Measurements from ENCODE around the gene CACNA1C. TPM values are rescaled to one million over a fixed set of nuclear protein-coding genes. Genes with fewer than 3 reads are reported as not detected.

The CACNA1C gene
- total RNA-seq, 2 donors from 2014 or later, result 8.1 to 18.2 TPM

- no peak for DNase-seq (ENCODE audit: low spot score)
- TF ChIP-seq POLR2A (IDR thresholded peaks at IDR 0.05) (no peak), POLR2AphosphoS5 (IDR thresholded peaks at IDR 0.05) (no peak), CTCF (IDR thresholded peaks at IDR 0.05) (no peak)
- H3K4me1 ChIP-seq (replicated peaks), result no peaks in the 10 kb centered on the region
- H3K4me3 ChIP-seq, result no peak overlapping the region
- no peaks in the 10 kb centered on the region for H3K9me3 ChIP-seq
- intact Hi-C loops (cut with DNase I), result loop anchor here (10.0 kb wide), 2 partner anchors 324 to 424 kb away; no protein-coding TSS in a partner anchor
- H3K27ac ChIP-seq, result no peak overlapping the region
- no peaks in the 10 kb centered on the region for H3K36me3 ChIP-seq
- WGBS, result 94% methylated on average over 7 of the region's 7 CpGs
- no peaks in the 10 kb centered on the region for H3K27me3 ChIP-seq (replicated peaks; ENCODE audit: insufficient read depth)
Measured at GRCh38 chr12:2588345-2588744, 535.6 kb downstream of the CACNA1C start.

- no peak for DNase-seq (ENCODE audit: low spot score)
- Histone ChIP-seq H3K27ac (no peak overlapping the region), H3K4me3 (no peak overlapping the region), H3K36me3 (no peaks in the 10 kb centered on the region), H3K27me3 (replicated peaks; ENCODE audit: insufficient read depth) (no peaks in the 10 kb centered on the region), H3K4me1 (replicated peaks) (no peaks in the 10 kb centered on the region), H3K9me3 (no peaks in the 10 kb centered on the region)
- TF ChIP-seq CTCF (IDR thresholded peaks at IDR 0.05), result no peak
- no peak for TF ChIP-seq POLR2A (IDR thresholded peaks at IDR 0.05)
- no peak for TF ChIP-seq POLR2AphosphoS5 (IDR thresholded peaks at IDR 0.05)
- intact Hi-C loops (cut with DNase I), result loop anchor here (10.0 kb wide), 2 partner anchors 325 to 425 kb away; no protein-coding TSS in a partner anchor
- 93% methylated on average over 11 of the region's 11 CpGs for WGBS
Measured at GRCh38 chr12:2589381-2589780, 536.6 kb downstream of the CACNA1C start.

- no peaks in the 10 kb centered on the region for H3K27me3 ChIP-seq (replicated peaks; ENCODE audit: insufficient read depth)
- no peaks in the 10 kb centered on the region for H3K9me3 ChIP-seq
- H3K4me3 ChIP-seq, result no peak overlapping the region
- H3K36me3 ChIP-seq, result no peaks in the 10 kb centered on the region
- no peak overlapping the region for H3K27ac ChIP-seq
- TF ChIP-seq POLR2A (IDR thresholded peaks at IDR 0.05) (no peak), CTCF (IDR thresholded peaks at IDR 0.05) (no peak), POLR2AphosphoS5 (IDR thresholded peaks at IDR 0.05) (no peak)
- WGBS, result 91% methylated on average over 5 of the region's 5 CpGs
- intact Hi-C loops (cut with DNase I), result no loop called here
- no peak for DNase-seq (ENCODE audit: low spot score)
- no peaks in the 10 kb centered on the region for H3K4me1 ChIP-seq (replicated peaks)
Measured at GRCh38 chr12:2593045-2593444, 540.3 kb downstream of the CACNA1C start.

GRCh38 chr12:2596441-2596840, 543.7 kb downstream of the CACNA1C start:
- no peak overlapping the region for H3K4me3 ChIP-seq
- TF ChIP-seq POLR2AphosphoS5 (IDR thresholded peaks at IDR 0.05) (no peak), POLR2A (IDR thresholded peaks at IDR 0.05) (no peak), CTCF (IDR thresholded peaks at IDR 0.05) (no peak)
- no peak overlapping the region for H3K27ac ChIP-seq
- H3K4me1 ChIP-seq (replicated peaks), result no peaks in the 10 kb centered on the region
- intact Hi-C loops (cut with DNase I), result no loop called here
- H3K36me3 ChIP-seq, result no peaks in the 10 kb centered on the region
- no peaks in the 10 kb centered on the region for H3K9me3 ChIP-seq
- DNase-seq (ENCODE audit: low spot score), result no peak
- no peaks in the 10 kb centered on the region for H3K27me3 ChIP-seq (replicated peaks; ENCODE audit: insufficient read depth)
- 86% methylated on average over 6 of the region's 6 CpGs for WGBS

GRCh38 chr12:2605301-2605700, 552.5 kb downstream of the CACNA1C start:
- H3K27me3 ChIP-seq (replicated peaks; ENCODE audit: insufficient read depth), result no peaks in the 10 kb centered on the region
- no peaks in the 10 kb centered on the region for H3K36me3 ChIP-seq
- DNase-seq (ENCODE audit: low spot score), result no peak
- no peak for TF ChIP-seq POLR2AphosphoS5 (IDR thresholded peaks at IDR 0.05)
- TF ChIP-seq POLR2A (IDR thresholded peaks at IDR 0.05), result no peak
- TF ChIP-seq CTCF (IDR thresholded peaks at IDR 0.05), result no peak
- WGBS, result 87% methylated on average over 8 of the region's 8 CpGs
- H3K4me3 ChIP-seq, result no peak overlapping the region
- H3K9me3 ChIP-seq, result no peaks in the 10 kb centered on the region
- intact Hi-C loops (cut with DNase I), result no loop called here
- no peak overlapping the region for H3K27ac ChIP-seq
- no peaks in the 10 kb centered on the region for H3K4me1 ChIP-seq (replicated peaks)
